ENCODE data around the gene ZNF217.

- TF ChIP-seq EZH2 (IDR thresholded peaks at IDR 0.05) (no peak), POLR2AphosphoS5 (IDR thresholded peaks at IDR 0.05; ENCODE audit: borderline replicate concordance, low read depth, low read length) (no peak), FOXP2 (optimal IDR thresholded peaks at IDR 0.05; ENCODE audit: control extremely low read depth, extremely low read length, insufficient read depth) (no peak)
Observed at GRCh38 chr20:53629436-53629835, 35.8 kb upstream of the ZNF217 start.

Data from SK-N-MC (cell line).